GM10248 (cell line): ENCODE measurements around the gene ACSL1.

ENCODE experiments used
- CTCF ChIA-PET: fragments of 300-600 bp; sonication (Branson Sonifier 250); formaldehyde crosslinking; extraction: SDS; loops from one replicate; lab custom pipeline; 2021; ENCODE audit warnings: antibody characterized with exemption; lab: Yijun Ruan, JAX
- POLR2A ChIA-PET: fragments of 350-650 bp; sonication (Branson Sonifier 250); formaldehyde crosslinking; extraction: SDS; loops from one replicate; lab custom pipeline; 2020; ENCODE audit warnings: antibody characterized with exemption; lab: Yijun Ruan, JAX
- DNase-seq: peaks from one replicate; pipeline ENCODE4 v3.0.0; 2012; ENCODE audit errors: extremely low spot score
- CTCF ChIP-seq: IDR thresholded peaks from 2 replicates; pipeline ENCODE4 v1.5.1; 2012; ENCODE audit warnings: mild to moderate bottlenecking, low read depth; ENCODE audit errors: extremely low read depth, missing control alignments, control extremely low read depth

The ACSL1 gene

GRCh38 chr4:184762100-184762499 is 63.7 kb downstream of the ACSL1 start:
- ChIA-PET POLR2A (no interaction called here), CTCF (interaction anchor here (1.2 to 2.7 kb wide), 3 partner anchors 11 to 16 kb away, joined by 3 to 11 read pairs (median 3); no protein-coding TSS in a partner anchor)
- TF ChIP-seq CTCF, result peak; percentile 10
- DNase-seq, result peak; percentile 53

GRCh38 chr4:184760681-184761080 is 65.1 kb downstream of the ACSL1 start:
- DNase-seq, result no peak
- ChIA-PET CTCF (no interaction called here), POLR2A (no interaction called here)
- no peak for TF ChIP-seq CTCF

GRCh38 chr4:184757810-184758209 is 68.0 kb downstream of the ACSL1 start:
- no peak for TF ChIP-seq CTCF
- ChIA-PET POLR2A (no interaction called here), CTCF (interaction anchor here (1.1 kb wide), 1 partner anchor 28 kb away, joined by 4 read pairs; no protein-coding TSS in a partner anchor)
- DNase-seq, result no peak

- CTCF ChIA-PET, result interaction anchor here (1.6 to 1.7 kb wide), 2 partner anchors 11 to 492 kb away, joined by 4 to 5 read pairs; no protein-coding TSS in a partner anchor
- TF ChIP-seq CTCF, result no peak
- DNase-seq, result no peak
- POLR2A ChIA-PET, result no interaction called here
These were observed 69.4 kb downstream of the ACSL1 start for GRCh38 chr4:184756399-184756798.

- ChIA-PET POLR2A (no interaction called here), CTCF (interaction anchor here (1.6 to 1.7 kb wide), 2 partner anchors 10 to 491 kb away, joined by 4 to 5 read pairs; no protein-coding TSS in a partner anchor)
- TF ChIP-seq CTCF, result no peak
- no peak for DNase-seq
These were observed 70.5 kb downstream of the ACSL1 start for GRCh38 chr4:184755278-184755677.

GRCh38 chr4:184752496-184753275 is 73.1 kb downstream of the ACSL1 start:
- CTCF ChIA-PET, result interaction anchor here (0.7 to 2.8 kb wide), 5 partner anchors 11 to 488 kb away, joined by 3 to 11 read pairs (median 3); no protein-coding TSS in a partner anchor
- no peak for TF ChIP-seq CTCF
- POLR2A ChIA-PET, result no interaction called here
- no peak for DNase-seq
